Retinal pigment epithelial cell (primary cell): Measurements from ENCODE around the gene QRFP.

Source experiments
- DNase-seq: peaks from one replicate; pipeline ENCODE4 v3.0.0-alpha.2; 2010; ENCODE audit warnings: low read depth
- H3K4me3 ChIP-seq: 2 replicates; pipeline ENCODE4 v1.5.1; 2011; ENCODE audit warnings: mild to moderate bottlenecking, low read length, control low read depth, moderate library complexity
- TF ChIP-seq, protein P1 (sequence below): conservative IDR thresholded peaks from 2 replicates; pipeline ENCODE4 v1.5.1; 2011; ENCODE audit warnings: low read depth, low read length, control low read depth, inconsistent platforms

QRFP gene

DNA sequence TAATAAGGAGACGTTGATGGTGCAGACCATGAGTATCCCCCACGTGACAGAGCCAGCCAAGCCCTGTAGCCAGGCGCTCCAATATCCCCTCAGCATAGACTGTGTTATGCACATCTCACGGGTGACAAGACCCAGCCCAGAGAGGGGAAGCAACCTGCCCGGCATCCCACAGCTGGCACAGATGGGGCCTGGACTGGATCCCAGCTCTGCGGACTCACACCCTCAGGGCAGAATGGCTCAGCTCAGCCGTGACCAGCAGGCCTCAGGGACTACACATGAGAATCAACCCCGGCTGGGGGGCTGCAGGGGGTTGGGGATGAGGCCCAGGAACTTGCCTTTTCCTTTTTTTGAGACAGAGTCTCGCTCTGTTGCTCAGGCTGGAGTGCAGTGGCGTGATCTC, 30.7 kb upstream of the QRFP start:
- no peak overlapping the region for H3K4me3 ChIP-seq
- TF ChIP-seq, protein P1, sequence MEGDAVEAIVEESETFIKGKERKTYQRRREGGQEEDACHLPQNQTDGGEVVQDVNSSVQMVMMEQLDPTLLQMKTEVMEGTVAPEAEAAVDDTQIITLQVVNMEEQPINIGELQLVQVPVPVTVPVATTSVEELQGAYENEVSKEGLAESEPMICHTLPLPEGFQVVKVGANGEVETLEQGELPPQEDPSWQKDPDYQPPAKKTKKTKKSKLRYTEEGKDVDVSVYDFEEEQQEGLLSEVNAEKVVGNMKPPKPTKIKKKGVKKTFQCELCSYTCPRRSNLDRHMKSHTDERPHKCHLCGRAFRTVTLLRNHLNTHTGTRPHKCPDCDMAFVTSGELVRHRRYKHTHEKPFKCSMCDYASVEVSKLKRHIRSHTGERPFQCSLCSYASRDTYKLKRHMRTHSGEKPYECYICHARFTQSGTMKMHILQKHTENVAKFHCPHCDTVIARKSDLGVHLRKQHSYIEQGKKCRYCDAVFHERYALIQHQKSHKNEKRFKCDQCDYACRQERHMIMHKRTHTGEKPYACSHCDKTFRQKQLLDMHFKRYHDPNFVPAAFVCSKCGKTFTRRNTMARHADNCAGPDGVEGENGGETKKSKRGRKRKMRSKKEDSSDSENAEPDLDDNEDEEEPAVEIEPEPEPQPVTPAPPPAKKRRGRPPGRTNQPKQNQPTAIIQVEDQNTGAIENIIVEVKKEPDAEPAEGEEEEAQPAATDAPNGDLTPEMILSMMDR: no peak
- no peak for DNase-seq

DNA sequence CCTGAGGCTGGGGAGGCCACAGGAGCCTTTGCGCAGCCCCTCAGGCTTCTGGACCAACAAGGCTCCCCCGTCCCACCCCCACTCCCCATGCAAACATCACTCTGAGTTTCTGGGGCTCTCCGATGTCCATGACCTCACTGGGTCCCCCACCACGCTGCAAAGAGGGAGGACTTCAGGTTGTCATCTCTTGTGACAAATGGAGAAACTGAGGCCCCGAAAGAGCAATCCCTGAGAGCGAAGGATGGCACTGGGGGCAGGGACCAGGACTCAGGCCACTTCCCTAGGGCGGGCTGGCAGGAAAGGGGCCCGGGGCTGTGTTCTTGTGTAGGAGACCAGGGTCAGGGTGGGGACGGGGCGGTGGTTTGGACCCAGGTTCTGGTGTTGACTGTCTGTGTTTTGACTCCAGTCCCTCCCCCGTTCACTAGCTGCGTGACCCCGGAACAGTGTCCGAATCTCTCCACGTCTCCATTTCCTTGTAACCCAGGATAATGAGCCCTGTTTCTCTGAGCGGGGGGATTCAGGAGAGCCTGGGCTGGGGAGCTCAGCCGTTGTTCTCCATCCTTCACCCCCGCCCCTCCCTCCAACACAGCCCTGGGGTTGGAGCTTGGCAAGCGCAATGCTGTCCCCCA, 28.6 kb upstream of the QRFP start:
- DNase-seq: no peak
- TF ChIP-seq, protein P1: no peak
- H3K4me3 ChIP-seq: no peak overlapping the region

DNA sequence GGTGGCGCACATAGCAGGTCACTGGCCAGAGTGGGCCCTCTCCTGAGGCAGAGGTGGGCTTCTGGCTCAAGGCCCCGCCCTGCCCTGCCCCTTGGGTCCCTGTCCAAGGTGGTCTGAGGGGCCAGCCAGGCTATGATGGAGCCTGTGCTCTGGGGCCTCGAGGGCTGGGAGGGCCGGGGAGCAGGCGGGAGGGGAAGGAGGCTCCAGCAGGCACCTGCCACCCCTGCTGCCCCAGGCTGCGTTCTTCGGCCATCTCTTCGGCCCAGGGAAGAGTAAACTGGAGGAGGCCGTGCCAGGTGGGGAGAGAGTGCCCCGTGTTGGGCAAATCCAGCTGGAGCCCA, 27.8 kb upstream of the QRFP start:
- TF ChIP-seq, protein P1: no peak
- DNase-seq: no peak
- no peak overlapping the region for H3K4me3 ChIP-seq

DNA sequence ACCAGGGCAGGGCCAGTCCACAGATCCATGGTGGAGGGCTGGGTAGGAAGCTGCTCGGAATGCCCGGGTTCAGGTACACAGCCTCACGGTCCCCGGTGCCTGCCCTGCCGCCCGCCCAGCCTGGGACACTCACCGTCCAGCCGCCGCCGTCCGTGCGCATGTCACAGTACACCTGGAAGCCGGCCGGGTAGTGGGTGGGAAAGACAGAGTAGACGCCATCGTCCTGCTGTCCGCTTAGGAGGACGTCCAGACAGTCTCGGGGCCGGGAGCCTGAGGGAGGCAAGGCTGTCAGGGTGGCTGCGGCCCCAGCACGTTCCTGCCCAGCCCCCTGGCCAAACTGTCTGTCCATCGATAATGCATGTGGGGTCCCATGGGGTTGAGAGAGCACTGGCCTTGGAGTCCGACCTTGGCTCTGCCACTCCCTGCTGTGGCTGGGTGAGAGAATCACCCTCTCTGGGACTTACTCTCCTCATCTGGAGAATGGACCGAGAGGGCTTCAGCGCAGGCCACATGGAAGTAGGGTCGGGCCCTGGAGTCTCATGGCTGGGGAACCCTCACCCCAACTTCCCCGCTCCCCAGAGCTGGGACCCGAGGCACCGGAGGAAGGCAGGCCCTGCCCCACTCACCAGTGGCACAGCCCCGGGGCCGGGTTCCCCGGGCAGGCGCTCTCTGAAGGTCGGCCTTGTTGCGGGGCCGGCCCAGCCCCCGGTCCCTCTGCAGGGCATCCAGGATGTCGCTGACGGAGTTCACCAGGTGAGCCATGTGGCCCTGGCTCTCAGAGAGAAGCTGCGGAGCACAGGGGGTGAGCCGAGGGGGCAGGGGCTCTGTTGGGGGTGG, 27.2 kb upstream of the QRFP start:
- TF ChIP-seq, protein P1: no peak
- no peak overlapping the region for H3K4me3 ChIP-seq
- no peak for DNase-seq

DNA sequence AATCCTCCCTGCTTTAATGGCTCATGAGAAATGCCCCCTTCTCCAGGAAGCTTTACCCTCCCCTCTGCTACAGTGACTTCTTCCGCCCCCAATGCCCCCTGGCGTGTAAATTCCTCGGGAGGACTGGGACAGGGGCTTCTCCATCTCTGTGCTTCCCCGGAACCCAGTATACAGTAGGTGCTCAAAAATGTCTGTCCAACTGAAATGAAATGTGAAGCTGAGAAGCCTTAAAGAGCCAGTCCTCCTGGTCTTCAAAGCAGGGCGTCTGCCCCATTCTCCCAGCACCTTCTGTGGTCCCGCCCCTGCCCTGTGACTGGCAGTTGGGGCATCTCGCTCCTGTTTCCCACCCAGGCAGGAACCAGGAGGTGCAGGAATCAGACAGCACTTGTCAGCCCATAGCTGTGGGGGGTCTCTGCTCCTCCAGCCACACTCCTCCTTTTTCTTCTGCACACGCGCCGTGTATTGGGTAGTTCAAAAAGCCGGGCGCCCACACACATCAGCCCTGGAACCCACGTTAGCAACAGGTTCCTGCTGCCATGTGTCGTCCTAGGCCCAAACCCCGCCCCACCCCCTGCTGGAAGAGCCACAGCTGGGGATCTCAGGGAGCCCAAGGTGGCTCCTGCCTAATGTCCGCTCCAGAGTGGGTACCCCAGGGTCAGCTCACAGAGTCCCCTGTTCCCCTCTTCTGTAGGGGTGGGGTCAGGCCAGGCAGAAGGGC, 26.4 kb upstream of the QRFP start:
- no peak overlapping the region for H3K4me3 ChIP-seq
- no peak for DNase-seq
- TF ChIP-seq, protein P1: no peak

DNA sequence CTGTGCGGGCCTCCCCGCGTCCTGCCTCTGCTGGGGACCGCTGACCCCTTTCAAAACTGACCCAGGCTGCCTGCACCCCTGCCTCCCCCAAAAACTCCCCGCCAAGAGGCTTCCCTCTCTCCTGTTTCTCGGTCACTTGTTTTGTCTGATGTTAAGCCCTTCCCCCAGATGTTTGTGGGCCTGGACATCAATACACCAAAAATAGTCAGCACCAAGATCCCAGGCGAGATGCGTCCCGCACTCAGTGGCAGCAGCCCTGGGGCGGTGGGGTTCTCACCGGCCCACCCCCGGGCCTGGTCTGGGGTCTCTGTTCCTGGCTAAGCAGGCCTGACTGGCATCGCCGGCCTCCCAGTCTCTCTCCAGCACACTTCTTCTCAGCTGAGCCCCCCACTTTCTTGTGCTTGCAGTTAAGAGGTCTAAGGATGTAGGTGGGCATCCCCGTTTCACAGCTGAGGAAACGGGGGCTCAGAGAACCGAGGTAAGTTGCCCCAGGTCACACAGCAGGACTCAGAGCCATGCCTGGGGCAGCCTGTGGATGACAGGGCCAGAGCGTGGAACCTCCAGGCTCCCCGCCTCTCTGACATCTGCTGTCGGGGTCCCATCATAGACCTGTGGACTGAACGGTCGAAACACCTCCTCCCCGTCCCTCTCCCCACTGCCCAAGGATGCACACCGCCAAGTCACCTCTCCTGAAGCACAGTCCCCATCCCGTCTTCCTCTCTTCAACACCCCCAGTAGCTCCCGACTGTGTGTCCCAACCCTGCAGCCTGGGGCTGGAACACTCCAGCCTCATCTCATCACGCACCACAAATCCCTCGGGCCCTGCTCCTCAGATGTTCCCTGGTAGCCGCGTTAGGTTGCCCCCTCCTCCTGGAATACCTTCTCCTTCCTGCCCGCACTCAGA, 25.6 kb upstream of the QRFP start:
- H3K4me3 ChIP-seq: no peak overlapping the region
- TF ChIP-seq, protein P1: no peak
- DNase-seq: no peak
